AG04449 (cell line): ENCODE measurements around the gene KCNAB1.
"Not testable (repeated sequence)": the region's sequence is repeated elsewhere in the genome, so short reads cannot be mapped to it uniquely, and the experiment has no call there.

Experiments used
- CTCF ChIA-PET: fragments of 350-600 bp; formaldehyde crosslinking; extraction: SDS; loops from one replicate; lab custom pipeline; 2021; ENCODE audit warnings: antibody characterized with exemption; lab: Yijun Ruan, JAX
- POLR2A ChIA-PET: fragments of 400-600, 350-600 bp; formaldehyde crosslinking; extraction: SDS; loops from one replicate; lab custom pipeline; 2020; ENCODE audit warnings: antibody characterized with exemption, inconsistent platforms; lab: Yijun Ruan, JAX
- DNase-seq: peaks from one replicate; pipeline ENCODE4 v3.0.0-alpha.2; 2010; ENCODE audit warnings: low read depth, low spot score
- H3K4me3 ChIP-seq: 2 replicates; pipeline ENCODE4 v1.5.1; 2011; ENCODE audit warnings: low read depth, mild to moderate bottlenecking, control low read depth, low read length
- TF ChIP-seq, protein P1 (sequence below): IDR thresholded peaks from one replicate; pipeline ENCODE4 v1.5.1; 2011; ENCODE audit warnings: mild to moderate bottlenecking, moderate library complexity, low read length, control low read depth, inconsistent platforms; ENCODE audit not compliant: insufficient read depth; ENCODE audit errors: missing control alignments

Gene KCNAB1

DNA sequence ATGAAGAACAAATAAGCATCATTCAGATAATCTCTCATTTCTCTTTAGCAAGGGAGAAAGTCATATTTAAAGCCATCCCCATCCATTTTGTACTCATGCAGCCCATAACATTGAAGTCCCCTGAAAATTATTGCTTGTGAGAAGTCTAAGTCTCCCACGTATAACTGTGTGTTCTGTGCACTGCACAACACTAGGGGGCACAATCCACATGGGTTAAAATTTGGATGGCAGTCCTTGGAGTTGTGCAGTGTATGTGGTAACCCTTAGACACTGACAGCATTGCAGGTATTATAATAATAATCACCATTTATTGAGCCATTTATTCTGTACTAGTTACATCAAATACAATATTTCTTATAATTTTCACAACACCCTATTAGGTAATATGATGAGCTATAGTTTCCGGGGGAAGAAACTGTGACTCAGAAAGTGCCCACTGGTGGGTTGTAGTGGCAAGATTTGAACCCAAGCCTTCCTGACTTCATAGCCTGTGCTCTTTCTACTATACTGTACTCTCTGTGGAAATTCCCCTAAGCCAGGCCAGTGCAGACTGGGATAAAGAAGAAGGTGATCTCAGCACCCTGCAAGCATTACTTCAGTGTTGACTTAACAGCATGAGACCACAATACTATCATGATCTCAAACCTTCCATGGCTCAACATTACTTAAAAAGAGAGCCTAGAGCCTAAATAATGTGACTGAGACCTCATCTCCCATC lies 15.7 kb downstream of the KCNAB1 start:
- no peak for DNase-seq
- POLR2A ChIA-PET = interaction anchor here (0.7 kb wide), 1 partner anchor 14 kb away, joined by 4 read pairs; no protein-coding TSS in a partner anchor
- TF ChIP-seq, protein P1, sequence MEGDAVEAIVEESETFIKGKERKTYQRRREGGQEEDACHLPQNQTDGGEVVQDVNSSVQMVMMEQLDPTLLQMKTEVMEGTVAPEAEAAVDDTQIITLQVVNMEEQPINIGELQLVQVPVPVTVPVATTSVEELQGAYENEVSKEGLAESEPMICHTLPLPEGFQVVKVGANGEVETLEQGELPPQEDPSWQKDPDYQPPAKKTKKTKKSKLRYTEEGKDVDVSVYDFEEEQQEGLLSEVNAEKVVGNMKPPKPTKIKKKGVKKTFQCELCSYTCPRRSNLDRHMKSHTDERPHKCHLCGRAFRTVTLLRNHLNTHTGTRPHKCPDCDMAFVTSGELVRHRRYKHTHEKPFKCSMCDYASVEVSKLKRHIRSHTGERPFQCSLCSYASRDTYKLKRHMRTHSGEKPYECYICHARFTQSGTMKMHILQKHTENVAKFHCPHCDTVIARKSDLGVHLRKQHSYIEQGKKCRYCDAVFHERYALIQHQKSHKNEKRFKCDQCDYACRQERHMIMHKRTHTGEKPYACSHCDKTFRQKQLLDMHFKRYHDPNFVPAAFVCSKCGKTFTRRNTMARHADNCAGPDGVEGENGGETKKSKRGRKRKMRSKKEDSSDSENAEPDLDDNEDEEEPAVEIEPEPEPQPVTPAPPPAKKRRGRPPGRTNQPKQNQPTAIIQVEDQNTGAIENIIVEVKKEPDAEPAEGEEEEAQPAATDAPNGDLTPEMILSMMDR = no peak
- no peak overlapping the region for H3K4me3 ChIP-seq
- CTCF ChIA-PET = interaction anchor here (0.6 kb wide), 1 partner anchor 9 kb away, joined by 3 read pairs; no protein-coding TSS in a partner anchor

DNA sequence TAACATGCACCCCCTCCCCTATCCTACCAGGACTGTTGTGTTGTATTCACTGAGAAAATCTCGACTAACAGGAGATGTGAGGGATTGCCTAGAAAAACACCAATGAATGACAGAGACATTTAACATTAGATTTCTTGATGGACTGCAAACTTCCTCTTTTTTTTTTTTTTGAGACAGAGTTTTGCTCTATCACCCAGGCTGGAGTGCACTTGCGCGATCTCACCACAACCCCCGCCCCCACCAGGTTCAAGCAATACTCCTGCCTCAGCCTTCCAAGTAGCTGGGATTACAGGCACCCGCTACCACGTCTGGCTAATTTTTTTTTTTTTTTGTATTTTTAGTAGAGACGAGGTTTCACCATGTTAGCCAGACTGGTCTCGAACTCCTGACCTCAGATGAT lies 17.0 kb downstream of the KCNAB1 start:
- CTCF ChIA-PET, H3K4me3 ChIP-seq, DNase-seq, POLR2A ChIA-PET: not testable (repeated sequence)

DNA sequence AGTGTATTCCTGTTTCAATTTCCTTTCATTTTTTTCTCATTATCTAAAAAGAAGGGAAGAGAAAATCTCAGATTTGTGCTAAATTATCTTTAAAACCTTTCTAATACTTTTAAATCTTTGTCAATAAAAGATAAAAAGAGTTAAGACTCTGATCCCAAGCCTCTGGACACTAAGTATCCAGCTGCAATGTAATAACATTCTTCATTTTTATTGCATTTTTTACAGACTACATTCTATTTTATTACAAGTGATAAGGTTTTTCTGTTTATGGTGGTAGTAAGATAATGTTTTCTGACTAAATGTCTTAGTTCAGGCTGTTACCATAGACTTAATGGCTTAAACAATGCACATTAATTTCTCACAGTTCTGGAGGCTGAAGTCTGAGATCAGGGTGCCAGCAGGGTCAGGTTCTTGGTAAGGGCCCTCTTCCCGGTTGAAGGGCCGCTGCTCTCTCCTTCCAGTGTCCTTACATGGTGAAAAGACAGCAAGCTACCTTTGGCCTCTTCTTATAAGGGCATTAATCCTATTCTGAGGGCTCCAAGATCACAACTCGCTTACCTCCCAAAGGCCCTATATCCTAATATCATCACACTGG lies 19.7 kb downstream of the KCNAB1 start:
- DNase-seq = no peak
- ChIA-PET POLR2A (no interaction called here), CTCF (interaction anchor here (0.6 to 3.3 kb wide), 2 partner anchors 10 to 997 kb away, joined by 3 to 18 read pairs; no protein-coding TSS in a partner anchor)
- no peak overlapping the region for H3K4me3 ChIP-seq
- TF ChIP-seq, protein P1 = no peak

DNA sequence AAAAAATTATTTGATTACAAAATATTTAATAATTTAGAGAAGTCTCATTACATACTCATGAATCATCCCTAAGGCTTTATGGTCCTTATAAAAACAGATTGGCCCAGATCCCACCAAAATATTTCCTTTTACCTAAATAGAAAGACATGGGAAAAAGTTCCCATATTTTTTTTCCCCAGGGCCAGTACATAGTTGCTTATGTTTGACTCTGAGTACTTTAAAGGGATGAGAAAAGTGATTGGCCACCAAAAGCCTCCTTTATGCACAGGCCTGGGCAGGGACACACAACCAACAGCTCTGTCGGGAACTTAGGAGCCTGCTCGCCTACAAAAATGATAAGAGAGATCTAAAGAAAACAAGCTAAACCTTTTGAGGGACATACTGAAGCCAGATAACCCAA lies 22.3 kb downstream of the KCNAB1 start:
- peak; percentile 19 for DNase-seq
- H3K4me3 ChIP-seq = no peak overlapping the region
- TF ChIP-seq, protein P1 = no peak
- ChIA-PET CTCF (interaction anchor here (0.7 to 2.2 kb wide), 2 partner anchors 8 to 9 kb away, joined by 3 to 7 read pairs; no protein-coding TSS in a partner anchor), POLR2A (no interaction called here)

DNA sequence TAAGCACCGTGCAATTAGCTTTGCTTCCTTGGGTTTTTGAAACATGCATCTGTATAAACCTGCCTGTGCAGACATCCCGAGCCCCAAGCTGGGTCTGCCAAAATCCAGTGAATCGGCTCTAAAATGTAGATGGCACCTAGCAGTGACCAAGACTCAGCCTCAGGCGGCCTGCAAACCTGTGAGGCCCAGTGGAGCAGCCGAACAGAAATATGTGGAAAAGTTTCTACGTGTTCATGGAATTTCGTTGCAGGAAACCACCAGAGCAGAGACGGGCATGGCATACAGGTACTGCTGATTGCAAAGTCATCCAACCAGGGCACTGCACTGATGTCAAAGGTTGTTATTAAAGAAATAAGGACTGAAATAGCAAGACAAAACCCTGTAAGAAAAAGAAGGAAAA lies 22.8 kb downstream of the KCNAB1 start:
- DNase-seq = no peak
- TF ChIP-seq, protein P1 = no peak
- ChIA-PET POLR2A (no interaction called here), CTCF (interaction anchor here (2.2 kb wide), 1 partner anchor 9 kb away, joined by 7 read pairs; no protein-coding TSS in a partner anchor)
- no peak overlapping the region for H3K4me3 ChIP-seq

DNA sequence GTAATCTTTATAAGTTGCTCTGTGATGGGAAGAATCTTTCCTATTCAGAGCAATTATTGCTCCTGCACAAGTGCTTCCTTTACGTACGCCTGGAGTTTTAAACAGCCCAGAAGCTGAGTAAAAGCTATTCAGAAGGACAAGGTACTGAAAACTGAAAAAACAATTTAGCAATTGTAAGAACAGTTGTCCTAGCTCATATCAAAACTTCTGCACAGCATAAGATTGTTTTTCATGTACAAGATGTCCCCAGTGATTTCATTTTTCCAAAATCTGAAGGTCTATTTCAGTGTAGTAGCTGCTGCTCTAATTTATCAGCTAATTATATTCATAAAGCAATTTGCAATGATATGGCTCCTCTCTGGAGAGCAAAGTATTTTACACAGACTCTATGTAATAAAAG lies 23.7 kb downstream of the KCNAB1 start:
- CTCF ChIA-PET = interaction anchor here (0.8 to 2.2 kb wide), 5 partner anchors 8 to 993 kb away, joined by 3 to 7 read pairs (median 4); no protein-coding TSS in a partner anchor
- no peak overlapping the region for H3K4me3 ChIP-seq
- POLR2A ChIA-PET = no interaction called here
- TF ChIP-seq, protein P1 = no peak
- DNase-seq = no peak
